WTC11 (cell line): ENCODE measurements around the gene KSR1. TPM values are rescaled to one million over a fixed set of nuclear protein-coding genes. Genes with fewer than 3 reads are reported as not detected.

ENCODE experiments used
- ATAC-seq: fragments of 200-7000 bp; cut with Tn5 transposase; 2 replicates; pipeline ENCODE4 v1.10.0; 2021; ENCODE audit warnings: mild to moderate bottlenecking, moderate library complexity
- CTCF ChIA-PET: fragments of 300-600 bp; sonication (Branson Sonifier 250); formaldehyde crosslinking; loops from one replicate; lab custom pipeline; 2021; ENCODE audit warnings: antibody characterized with exemption; lab: Charles Lee
- POLR2A ChIA-PET: fragments of 350-600 bp; sonication (Branson Sonifier 250); formaldehyde crosslinking; loops from one replicate; lab custom pipeline; 2021; ENCODE audit warnings: antibody characterized with exemption; lab: Charles Lee
- DNase-seq: peaks from one replicate; pipeline ENCODE4 v3.0.0; 2021; ENCODE audit warnings: low spot score
- H3K27ac Mint-ChIP-seq: 2 replicates; pipeline ENCODE4 v1.8.0; 2021; ENCODE audit warnings: mixed read lengths
- H3K27me3 Mint-ChIP-seq: 2 replicates; pipeline ENCODE4 v1.8.0; 2021; ENCODE audit warnings: low read depth, mild to moderate bottlenecking, moderate library complexity, mixed read lengths
- H3K36me3 Mint-ChIP-seq: 2 replicates; pipeline ENCODE4 v1.8.0; 2021; ENCODE audit warnings: mixed read lengths
- H3K4me1 Mint-ChIP-seq: 2 replicates; pipeline ENCODE4 v1.8.0; 2022; ENCODE audit warnings: mixed read lengths
- H3K4me3 Mint-ChIP-seq: 2 replicates; pipeline ENCODE4 v1.8.0; 2021; ENCODE audit warnings: mild to moderate bottlenecking, moderate library complexity, mixed read lengths
- H3K9me3 Mint-ChIP-seq: 2 replicates; pipeline ENCODE4 v1.8.0; 2021; ENCODE audit warnings: mixed read lengths
- CBFB ChIP-seq: sonication (generic); formaldehyde crosslinking; IDR thresholded peaks from 2 replicates; pipeline ENCODE4 v1.8.1; 2022; ENCODE audit warnings: mild to moderate bottlenecking, low read depth, missing genetic modification reagents
- ELF4 ChIP-seq: sonication (generic); formaldehyde crosslinking; IDR thresholded peaks from 2 replicates; pipeline ENCODE4 v1.8.1; 2022; ENCODE audit warnings: low read depth, mild to moderate bottlenecking, moderate library complexity, missing genetic modification reagents
- EMX1 ChIP-seq: fragments of 250-450 bp; sonication (Bioruptor Pico); IDR thresholded peaks from 2 replicates; pipeline ENCODE4 v1.8.0; 2021; ENCODE audit warnings: mild to moderate bottlenecking
- IRF2 ChIP-seq: sonication (generic); formaldehyde crosslinking; IDR thresholded peaks from 2 replicates; pipeline ENCODE4 v1.8.0; 2022; ENCODE audit warnings: low read depth, missing genetic modification reagents, borderline replicate concordance
- KAT7 ChIP-seq: sonication (generic); formaldehyde crosslinking; IDR thresholded peaks from 2 replicates; pipeline ENCODE4 v1.8.1; 2023; ENCODE audit warnings: missing genetic modification reagents, mild to moderate bottlenecking, borderline replicate concordance
- MYBL2 ChIP-seq: sonication (generic); formaldehyde crosslinking; IDR thresholded peaks from 2 replicates; pipeline ENCODE4 v1.8.1; 2023; ENCODE audit warnings: mild to moderate bottlenecking, moderate library complexity, missing genetic modification reagents
- NFE2L1 ChIP-seq: sonication (generic); formaldehyde crosslinking; IDR thresholded peaks from 2 replicates; pipeline ENCODE4 v1.8.1; 2023; ENCODE audit warnings: missing genetic modification reagents
- SMAD3 ChIP-seq: sonication (generic); formaldehyde crosslinking; IDR thresholded peaks from 2 replicates; pipeline ENCODE4 v1.8.0; 2022; ENCODE audit warnings: missing genetic modification reagents, mild to moderate bottlenecking, borderline replicate concordance
- SOX15 ChIP-seq: fragments of 250-450 bp; sonication (Bioruptor Pico); IDR thresholded peaks from 2 replicates; pipeline ENCODE4 v1.9.0; 2021; ENCODE audit warnings: mild to moderate bottlenecking
- TEAD1 ChIP-seq: sonication (generic); formaldehyde crosslinking; IDR thresholded peaks from 2 replicates; pipeline ENCODE4 v1.8.0; 2022; ENCODE audit warnings: mild to moderate bottlenecking, missing genetic modification reagents
- USF2 ChIP-seq: sonication (generic); formaldehyde crosslinking; IDR thresholded peaks from 2 replicates; pipeline ENCODE4 v1.8.1; 2023; ENCODE audit warnings: mild to moderate bottlenecking, missing genetic modification reagents, moderate library complexity
- ZNF121 ChIP-seq: sonication (generic); formaldehyde crosslinking; IDR thresholded peaks from 2 replicates; pipeline ENCODE4 v1.8.0; 2023; ENCODE audit warnings: missing genetic modification reagents
- ZNF138 ChIP-seq: sonication (generic); formaldehyde crosslinking; conservative IDR thresholded peaks from 2 replicates; pipeline ENCODE4 v1.8.1; 2022; ENCODE audit warnings: mild to moderate bottlenecking, moderate library complexity, missing genetic modification reagents
- ZNF396 ChIP-seq: fragments of 250-450 bp; sonication (Bioruptor Pico); IDR thresholded peaks from 2 replicates; pipeline ENCODE4 v1.8.0; 2021; ENCODE audit warnings: mild to moderate bottlenecking, moderate library complexity, borderline replicate concordance
- ZNF416 ChIP-seq: fragments of 250-450 bp; sonication (Bioruptor Pico); IDR thresholded peaks from 2 replicates; pipeline ENCODE4 v1.9.0; 2021; ENCODE audit warnings: mild to moderate bottlenecking, inconsistent platforms
- ZNF423 ChIP-seq: fragments of 250-450 bp; sonication (Bioruptor Pico); IDR thresholded peaks from 2 replicates; pipeline ENCODE4 v2.1.2; 2022; ENCODE audit warnings: mild to moderate bottlenecking, moderate library complexity
- ZSCAN18 ChIP-seq: fragments of 250-450 bp; sonication (Bioruptor Pico); IDR thresholded peaks from 2 replicates; pipeline ENCODE4 v2.1.2; 2022; ENCODE audit warnings: mild to moderate bottlenecking, moderate library complexity
- total RNA-seq: library from RNA; stranded (reverse); gene quantifications from 3 replicates; pipeline ENCODE4 v1.2.3, GENCODE V29; 2021
- TF ChIP-seq, protein P1 (sequence below): sonication (generic); formaldehyde crosslinking; IDR thresholded peaks from 2 replicates; pipeline ENCODE4 v1.8.1; 2023; ENCODE audit warnings: mild to moderate bottlenecking, missing genetic modification reagents, borderline replicate concordance
- TF ChIP-seq, protein P2 (sequence below): sonication (generic); formaldehyde crosslinking; conservative IDR thresholded peaks from 2 replicates; pipeline ENCODE4 v1.8.1; 2023; ENCODE audit warnings: mild to moderate bottlenecking, low read depth, missing genetic modification reagents, moderate library complexity
- TF ChIP-seq, protein P3 (sequence below): fragments of 250-450 bp; sonication (Bioruptor Pico); IDR thresholded peaks from 2 replicates; pipeline ENCODE4 v1.9.0; 2021; ENCODE audit warnings: mild to moderate bottlenecking, borderline replicate concordance

KSR1 gene
- total RNA-seq, 1 experiment from 2014 or later: 45.5 TPM

DNA sequence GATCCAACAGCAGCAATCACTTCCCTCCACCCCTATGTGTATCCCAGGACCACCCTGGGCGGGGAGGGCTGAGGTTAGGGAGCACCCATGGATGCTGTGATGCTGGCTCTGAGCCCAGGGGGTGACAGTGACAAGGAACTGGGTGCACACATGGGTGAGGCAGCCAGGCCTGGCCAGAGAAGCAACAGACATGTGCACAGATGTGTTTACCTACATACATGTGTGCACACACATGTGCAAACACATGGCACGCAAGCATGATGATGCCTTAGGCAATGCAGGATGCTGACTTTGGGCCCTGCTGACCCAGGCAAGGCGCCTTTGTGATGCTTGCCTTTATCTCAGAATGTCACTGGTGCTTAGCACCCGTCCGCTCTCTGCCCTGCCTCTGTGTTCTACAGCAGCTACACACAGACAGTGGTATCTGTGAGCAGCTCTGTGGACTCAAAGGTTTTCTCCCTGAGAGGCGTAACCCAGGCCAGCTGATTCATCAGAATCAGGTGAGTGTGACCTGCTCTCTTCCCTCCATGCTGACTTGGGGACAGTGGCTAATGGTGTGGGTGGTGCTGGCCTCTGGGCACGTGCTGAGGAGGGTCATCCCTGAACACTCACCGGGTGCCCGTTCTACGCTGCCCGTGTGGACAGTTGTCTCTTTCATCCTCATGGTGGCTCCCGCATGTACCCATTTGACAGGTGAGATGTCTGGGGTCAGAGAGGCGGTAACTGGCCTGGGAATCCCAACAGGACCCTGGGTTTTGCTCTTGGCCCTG is 38.5 kb upstream of the KSR1 start:
- H3K4me1 Mint-ChIP-seq: no peaks in the 10 kb centered on the region
- no peak overlapping the region for H3K4me3 Mint-ChIP-seq
- CTCF ChIA-PET: no interaction called here
- no peak for DNase-seq
- no peaks in the 10 kb centered on the region for H3K36me3 Mint-ChIP-seq
- H3K9me3 Mint-ChIP-seq: no peaks in the 10 kb centered on the region
- POLR2A ChIA-PET: no interaction called here
- ATAC-seq: no peak
- no peak for TF ChIP-seq MYBL2
- TF ChIP-seq IRF2 (CRISPR knock-in tag): no peak
- no peak for TF ChIP-seq ELF4
- H3K27me3 Mint-ChIP-seq: no peaks in the 10 kb centered on the region
- no peak overlapping the region for H3K27ac Mint-ChIP-seq

DNA sequence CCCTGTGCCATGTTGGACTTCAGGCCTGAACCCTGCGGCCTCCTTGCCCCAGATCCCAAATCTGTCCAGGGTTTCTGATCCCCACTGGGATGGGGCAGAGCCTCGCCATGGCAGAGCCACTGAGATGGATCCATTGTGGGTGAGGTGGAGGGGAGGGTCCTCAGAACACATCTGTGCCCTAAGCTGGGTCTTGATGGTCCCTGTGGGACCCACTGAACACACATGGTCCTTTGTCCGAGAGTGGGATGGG is 38.0 kb upstream of the KSR1 start:
- H3K4me1 Mint-ChIP-seq: no peaks in the 10 kb centered on the region
- H3K9me3 Mint-ChIP-seq: no peaks in the 10 kb centered on the region
- TF ChIP-seq ZNF416 (CRISPR knock-in tag) (no peak), ZNF423 (CRISPR knock-in tag) (no peak), ZNF396 (CRISPR knock-in tag) (no peak), SMAD3 (CRISPR knock-in tag) (no peak), CBFB (CRISPR knock-in tag) (no peak)
- ChIA-PET POLR2A (no interaction called here), CTCF (no interaction called here)
- DNase-seq: no peak
- H3K27ac Mint-ChIP-seq: no peak overlapping the region
- no peak overlapping the region for H3K4me3 Mint-ChIP-seq
- no peak for ATAC-seq
- no peaks in the 10 kb centered on the region for H3K36me3 Mint-ChIP-seq
- H3K27me3 Mint-ChIP-seq: no peaks in the 10 kb centered on the region

GRCh38 chr17:27419156-27419555 is 37.1 kb upstream of the KSR1 start:
- no peaks in the 10 kb centered on the region for H3K36me3 Mint-ChIP-seq
- ChIA-PET CTCF (no interaction called here), POLR2A (no interaction called here)
- H3K27ac Mint-ChIP-seq: no peak overlapping the region
- H3K4me1 Mint-ChIP-seq: no peaks in the 10 kb centered on the region
- H3K27me3 Mint-ChIP-seq: no peaks in the 10 kb centered on the region
- DNase-seq: no peak
- ATAC-seq: no peak
- H3K9me3 Mint-ChIP-seq: no peaks in the 10 kb centered on the region
- no peak overlapping the region for H3K4me3 Mint-ChIP-seq
- TF ChIP-seq, protein P1, sequence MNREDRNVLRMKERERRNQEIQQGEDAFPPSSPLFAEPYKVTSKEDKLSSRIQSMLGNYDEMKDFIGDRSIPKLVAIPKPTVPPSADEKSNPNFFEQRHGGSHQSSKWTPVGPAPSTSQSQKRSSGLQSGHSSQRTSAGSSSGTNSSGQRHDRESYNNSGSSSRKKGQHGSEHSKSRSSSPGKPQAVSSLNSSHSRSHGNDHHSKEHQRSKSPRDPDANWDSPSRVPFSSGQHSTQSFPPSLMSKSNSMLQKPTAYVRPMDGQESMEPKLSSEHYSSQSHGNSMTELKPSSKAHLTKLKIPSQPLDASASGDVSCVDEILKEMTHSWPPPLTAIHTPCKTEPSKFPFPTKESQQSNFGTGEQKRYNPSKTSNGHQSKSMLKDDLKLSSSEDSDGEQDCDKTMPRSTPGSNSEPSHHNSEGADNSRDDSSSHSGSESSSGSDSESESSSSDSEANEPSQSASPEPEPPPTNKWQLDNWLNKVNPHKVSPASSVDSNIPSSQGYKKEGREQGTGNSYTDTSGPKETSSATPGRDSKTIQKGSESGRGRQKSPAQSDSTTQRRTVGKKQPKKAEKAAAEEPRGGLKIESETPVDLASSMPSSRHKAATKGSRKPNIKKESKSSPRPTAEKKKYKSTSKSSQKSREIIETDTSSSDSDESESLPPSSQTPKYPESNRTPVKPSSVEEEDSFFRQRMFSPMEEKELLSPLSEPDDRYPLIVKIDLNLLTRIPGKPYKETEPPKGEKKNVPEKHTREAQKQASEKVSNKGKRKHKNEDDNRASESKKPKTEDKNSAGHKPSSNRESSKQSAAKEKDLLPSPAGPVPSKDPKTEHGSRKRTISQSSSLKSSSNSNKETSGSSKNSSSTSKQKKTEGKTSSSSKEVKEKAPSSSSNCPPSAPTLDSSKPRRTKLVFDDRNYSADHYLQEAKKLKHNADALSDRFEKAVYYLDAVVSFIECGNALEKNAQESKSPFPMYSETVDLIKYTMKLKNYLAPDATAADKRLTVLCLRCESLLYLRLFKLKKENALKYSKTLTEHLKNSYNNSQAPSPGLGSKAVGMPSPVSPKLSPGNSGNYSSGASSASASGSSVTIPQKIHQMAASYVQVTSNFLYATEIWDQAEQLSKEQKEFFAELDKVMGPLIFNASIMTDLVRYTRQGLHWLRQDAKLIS (CRISPR knock-in tag): no peak
- TF ChIP-seq TEAD1: no peak
- TF ChIP-seq KAT7 (CRISPR knock-in tag): no peak
- no peak for TF ChIP-seq ZNF138 (CRISPR knock-in tag)
- TF ChIP-seq EMX1 (CRISPR knock-in tag): no peak
- no peak for TF ChIP-seq CBFB (CRISPR knock-in tag)
- TF ChIP-seq SOX15 (CRISPR knock-in tag): no peak
- no peak for TF ChIP-seq ZSCAN18
- TF ChIP-seq ZNF121 (CRISPR knock-in tag): no peak
- TF ChIP-seq, protein P2, sequence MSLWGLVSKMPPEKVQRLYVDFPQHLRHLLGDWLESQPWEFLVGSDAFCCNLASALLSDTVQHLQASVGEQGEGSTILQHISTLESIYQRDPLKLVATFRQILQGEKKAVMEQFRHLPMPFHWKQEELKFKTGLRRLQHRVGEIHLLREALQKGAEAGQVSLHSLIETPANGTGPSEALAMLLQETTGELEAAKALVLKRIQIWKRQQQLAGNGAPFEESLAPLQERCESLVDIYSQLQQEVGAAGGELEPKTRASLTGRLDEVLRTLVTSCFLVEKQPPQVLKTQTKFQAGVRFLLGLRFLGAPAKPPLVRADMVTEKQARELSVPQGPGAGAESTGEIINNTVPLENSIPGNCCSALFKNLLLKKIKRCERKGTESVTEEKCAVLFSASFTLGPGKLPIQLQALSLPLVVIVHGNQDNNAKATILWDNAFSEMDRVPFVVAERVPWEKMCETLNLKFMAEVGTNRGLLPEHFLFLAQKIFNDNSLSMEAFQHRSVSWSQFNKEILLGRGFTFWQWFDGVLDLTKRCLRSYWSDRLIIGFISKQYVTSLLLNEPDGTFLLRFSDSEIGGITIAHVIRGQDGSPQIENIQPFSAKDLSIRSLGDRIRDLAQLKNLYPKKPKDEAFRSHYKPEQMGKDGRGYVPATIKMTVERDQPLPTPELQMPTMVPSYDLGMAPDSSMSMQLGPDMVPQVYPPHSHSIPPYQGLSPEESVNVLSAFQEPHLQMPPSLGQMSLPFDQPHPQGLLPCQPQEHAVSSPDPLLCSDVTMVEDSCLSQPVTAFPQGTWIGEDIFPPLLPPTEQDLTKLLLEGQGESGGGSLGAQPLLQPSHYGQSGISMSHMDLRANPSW (CRISPR knock-in tag): no peak
- TF ChIP-seq, protein P3, sequence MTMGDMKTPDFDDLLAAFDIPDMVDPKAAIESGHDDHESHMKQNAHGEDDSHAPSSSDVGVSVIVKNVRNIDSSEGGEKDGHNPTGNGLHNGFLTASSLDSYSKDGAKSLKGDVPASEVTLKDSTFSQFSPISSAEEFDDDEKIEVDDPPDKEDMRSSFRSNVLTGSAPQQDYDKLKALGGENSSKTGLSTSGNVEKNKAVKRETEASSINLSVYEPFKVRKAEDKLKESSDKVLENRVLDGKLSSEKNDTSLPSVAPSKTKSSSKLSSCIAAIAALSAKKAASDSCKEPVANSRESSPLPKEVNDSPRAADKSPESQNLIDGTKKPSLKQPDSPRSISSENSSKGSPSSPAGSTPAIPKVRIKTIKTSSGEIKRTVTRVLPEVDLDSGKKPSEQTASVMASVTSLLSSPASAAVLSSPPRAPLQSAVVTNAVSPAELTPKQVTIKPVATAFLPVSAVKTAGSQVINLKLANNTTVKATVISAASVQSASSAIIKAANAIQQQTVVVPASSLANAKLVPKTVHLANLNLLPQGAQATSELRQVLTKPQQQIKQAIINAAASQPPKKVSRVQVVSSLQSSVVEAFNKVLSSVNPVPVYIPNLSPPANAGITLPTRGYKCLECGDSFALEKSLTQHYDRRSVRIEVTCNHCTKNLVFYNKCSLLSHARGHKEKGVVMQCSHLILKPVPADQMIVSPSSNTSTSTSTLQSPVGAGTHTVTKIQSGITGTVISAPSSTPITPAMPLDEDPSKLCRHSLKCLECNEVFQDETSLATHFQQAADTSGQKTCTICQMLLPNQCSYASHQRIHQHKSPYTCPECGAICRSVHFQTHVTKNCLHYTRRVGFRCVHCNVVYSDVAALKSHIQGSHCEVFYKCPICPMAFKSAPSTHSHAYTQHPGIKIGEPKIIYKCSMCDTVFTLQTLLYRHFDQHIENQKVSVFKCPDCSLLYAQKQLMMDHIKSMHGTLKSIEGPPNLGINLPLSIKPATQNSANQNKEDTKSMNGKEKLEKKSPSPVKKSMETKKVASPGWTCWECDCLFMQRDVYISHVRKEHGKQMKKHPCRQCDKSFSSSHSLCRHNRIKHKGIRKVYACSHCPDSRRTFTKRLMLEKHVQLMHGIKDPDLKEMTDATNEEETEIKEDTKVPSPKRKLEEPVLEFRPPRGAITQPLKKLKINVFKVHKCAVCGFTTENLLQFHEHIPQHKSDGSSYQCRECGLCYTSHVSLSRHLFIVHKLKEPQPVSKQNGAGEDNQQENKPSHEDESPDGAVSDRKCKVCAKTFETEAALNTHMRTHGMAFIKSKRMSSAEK: no peak
- no peak for TF ChIP-seq USF2 (CRISPR knock-in tag)
- TF ChIP-seq NFE2L1 (CRISPR knock-in tag): no peak
